PC-3 (cell line): ENCODE results near the gene CCIN. TPM values are rescaled to one million over a fixed set of nuclear protein-coding genes. Genes with fewer than 3 reads are reported as not detected.

Source experiments
- ATAC-seq: fragments of 200-7000 bp; cut with Tn5 transposase; 2 replicates; pipeline ENCODE4 v1.9.1; 2020; ENCODE audit warnings: mild to moderate bottlenecking, moderate library complexity
- BruUV-seq: library from RNA; stranded (reverse); fragments of 400-500 nt; replicated peaks from 2 replicates; lab custom pipeline; 2021; lab: Mats Ljungman, UMichigan
- CTCF ChIA-PET: fragments of 300-600 bp; sonication (Branson Sonifier 250); formaldehyde crosslinking; loops from one replicate; lab custom pipeline; 2022; ENCODE audit warnings: antibody characterized with exemption; lab: Charles Lee
- POLR2A ChIA-PET: fragments of 300-600 bp; sonication (Branson Sonifier 250); formaldehyde crosslinking; loops from one replicate; lab custom pipeline; 2022; ENCODE audit warnings: antibody characterized with exemption; ENCODE audit not compliant: unreplicated experiment; lab: Charles Lee
- DNase-seq: peaks from one replicate; pipeline ENCODE4 v3.0.0-alpha.2; 2015
- H2AFZ ChIP-seq: fragments of 300-600 bp; sonication (generic); 2 replicates; pipeline ENCODE4 v1.6.0; 2016; ENCODE audit warnings: antibody characterized with exemption, low read length
- H3F3A ChIP-seq: fragments of 300-600 bp; sonication (generic); one replicate; pipeline ENCODE4 v1.6.0; 2017; ENCODE audit warnings: antibody characterized with exemption, low read length, control low read depth, mild to moderate bottlenecking; ENCODE audit not compliant: unreplicated experiment
- H3K27ac ChIP-seq: fragments of 300-600 bp; sonication (generic); 2 replicates; pipeline ENCODE4 v1.5.1; 2016; ENCODE audit warnings: mild to moderate bottlenecking, low read length
- H3K27me3 ChIP-seq: fragments of 300-600 bp; sonication (generic); 2 replicates; pipeline ENCODE4 v1.6.1; 2016; ENCODE audit warnings: low read length, mixed read lengths
- H3K36me3 ChIP-seq: fragments of 300-600 bp; sonication (generic); 2 replicates; pipeline ENCODE4 v1.6.1; 2016; ENCODE audit warnings: low read depth, mixed run types, low read length, mixed read lengths
- H3K4me1 ChIP-seq: fragments of 300-600 bp; sonication (generic); 2 replicates; pipeline ENCODE4 v1.5.1; 2016; ENCODE audit warnings: low read length; ENCODE audit not compliant: insufficient read depth
- H3K4me2 ChIP-seq: fragments of 300-600 bp; sonication (generic); 2 replicates; pipeline ENCODE4 v1.6.0; 2016; ENCODE audit warnings: low read length
- H3K4me3 ChIP-seq: fragments of 300-600 bp; sonication (generic); 2 replicates; pipeline ENCODE4 v1.5.1; 2016; ENCODE audit warnings: mild to moderate bottlenecking, low read length, mixed read lengths
- H3K79me2 ChIP-seq: fragments of 300-600 bp; sonication (generic); 2 replicates; pipeline ENCODE4 v1.6.1; 2017; ENCODE audit warnings: low read length, mixed read lengths
- H3K9ac ChIP-seq: fragments of 300-600 bp; sonication (generic); 2 replicates; pipeline ENCODE4 v1.6.0; 2016; ENCODE audit warnings: mild to moderate bottlenecking, low read length
- H3K9me2 ChIP-seq: fragments of 300-600 bp; sonication (generic); replicated peaks from 2 replicates; pipeline ENCODE4 v1.6.1; 2016; ENCODE audit warnings: mixed run types, low read length, mixed read lengths
- H3K9me3 ChIP-seq: fragments of 300-600 bp; sonication (generic); 2 replicates; pipeline ENCODE4 v1.6.1; 2016; ENCODE audit warnings: low read length, mixed read lengths
- H4K20me1 ChIP-seq: fragments of 300-600 bp; sonication (generic); 2 replicates; pipeline ENCODE4 v1.6.1; 2016; ENCODE audit warnings: low read length, mixed read lengths
- CTCF ChIP-seq: fragments of 300-600 bp; sonication (generic); conservative IDR thresholded peaks from 2 replicates; pipeline ENCODE4 v1.5.1; 2017; ENCODE audit warnings: antibody characterized with exemption, low read depth, mild to moderate bottlenecking, low read length
- EZH2 ChIP-seq: fragments of 300-600 bp; sonication (generic); IDR thresholded peaks from one replicate; pipeline ENCODE4 v1.6.1; 2017; ENCODE audit warnings: antibody characterized with exemption, mild to moderate bottlenecking, low read length; ENCODE audit not compliant: unreplicated experiment
- EZH2phosphoT487 ChIP-seq: fragments of 300-600 bp; sonication (generic); IDR thresholded peaks from 2 replicates; pipeline ENCODE4 v1.6.1; 2018; ENCODE audit warnings: mild to moderate bottlenecking, antibody characterized with exemption, low read length, borderline replicate concordance
- intact Hi-C: fragments of 100-400 bp; cut with micrococcal nuclease; formaldehyde crosslinking; loops from 2 replicates; pipeline ENCODE4 v1.9.0; 2023
- total RNA-seq: library from RNA; depleted of rRNA; stranded (reverse); fragments of >200 nt; gene quantifications from 2 replicates; pipeline ENCODE4 v1.2.3, GENCODE V29; 2014

Gene CCIN
- total RNA-seq, 1 experiment from 2014 or later: 0.22 TPM

- CTCF ChIA-PET: no interaction called here
These were observed 22.5 kb downstream of the CCIN start for GRCh38 chr9:36191686-36192085.

GRCh38 chr9:36192196-36192595 is 23.0 kb downstream of the CCIN start:
- Histone ChIP-seq H3K4me3 (peak overlapping the region; percentile 96), H3K36me3 (peaks cover 3% of the 10 kb centered on the region; the same call in 1 of the 2 replicates), H3K9me2 (no peaks in the 10 kb centered on the region), H3K4me2 (peak overlapping the region; percentile 94), H3F3A (no peaks in the 10 kb centered on the region), H3K27me3 (no peaks in the 10 kb centered on the region), H2AFZ (no peak overlapping the region), H3K9me3 (no peaks in the 10 kb centered on the region), H3K4me1 (peaks cover 17% of the 10 kb centered on the region), H3K79me2 (peaks cover 60% of the 10 kb centered on the region), H3K27ac (no peak overlapping the region), H3K9ac (peak overlapping the region; percentile 99), H4K20me1 (peaks cover 32% of the 10 kb centered on the region)
- intact Hi-C loops: no loop called here
- ChIA-PET POLR2A (no interaction called here), CTCF (no interaction called here)
- no peak; the same call in 1 of the 2 replicates for ATAC-seq
- no TSS peak for BruUV-seq
- TF ChIP-seq EZH2 (no peak), EZH2phosphoT487 (no peak), CTCF (no peak)
- peak; percentile 40 for DNase-seq

More at GRCh38 chr9:36191686-36192085, 22.5 kb downstream of the CCIN start:
- Histone ChIP-seq H2AFZ (no peak overlapping the region), H3K4me3 (peak overlapping the region; percentile 96), H3K9me2 (no peaks in the 10 kb centered on the region), H3K27ac (no peak overlapping the region), H3K9ac (peak overlapping the region; percentile 99), H3F3A (no peaks in the 10 kb centered on the region), H4K20me1 (peaks cover 32% of the 10 kb centered on the region), H3K9me3 (no peaks in the 10 kb centered on the region), H3K4me1 (peaks cover 17% of the 10 kb centered on the region), H3K36me3 (peaks cover 3% of the 10 kb centered on the region; the same call in 1 of the 2 replicates), H3K4me2 (peak overlapping the region; percentile 94), H3K27me3 (no peaks in the 10 kb centered on the region), H3K79me2 (peaks cover 55% of the 10 kb centered on the region)
- TF ChIP-seq CTCF: no peak
- no peak for TF ChIP-seq EZH2phosphoT487
- TF ChIP-seq EZH2: no peak
- intact Hi-C loops: no loop called here
- POLR2A ChIA-PET: no interaction called here
- ATAC-seq (no peak), DNase-seq (no peak)
- no TSS peak for BruUV-seq

GRCh38 chr9:36193023-36193422 is 23.8 kb downstream of the CCIN start:
- peaks cover 32% of the 10 kb centered on the region for H4K20me1 ChIP-seq
- no peaks in the 10 kb centered on the region for H3K9me2 ChIP-seq
- H3K9me3 ChIP-seq: no peaks in the 10 kb centered on the region
- peaks cover 17% of the 10 kb centered on the region for H3K4me1 ChIP-seq
- ATAC-seq: no peak
- H3K4me2 ChIP-seq: peak overlapping the region; percentile 94
- H3K9ac ChIP-seq: peak overlapping the region; percentile 99; the same call in 1 of the 2 replicates
- H3K79me2 ChIP-seq: peaks cover 65% of the 10 kb centered on the region
- TF ChIP-seq CTCF: no peak
- no peak for TF ChIP-seq EZH2
- TF ChIP-seq EZH2phosphoT487: no peak
- no peak overlapping the region for H2AFZ ChIP-seq
- peaks cover 8% of the 10 kb centered on the region; the same call in 1 of the 2 replicates for H3K36me3 ChIP-seq
- no peaks in the 10 kb centered on the region for H3K27me3 ChIP-seq
- no peak for DNase-seq
- BruUV-seq: no TSS peak
- H3F3A ChIP-seq: no peaks in the 10 kb centered on the region
- H3K27ac ChIP-seq: no peak overlapping the region
- ChIA-PET POLR2A (no interaction called here), CTCF (interaction anchor here (0.5 kb wide), 1 partner anchor 28 kb away, joined by 7 read pairs; no protein-coding TSS in a partner anchor)
- peak overlapping the region; percentile 96 for H3K4me3 ChIP-seq
- intact Hi-C loops: no loop called here
